Naive thymus-derived CD4-positive, alpha-beta T cell (primary cell): ENCODE results near the gene CD69. TPM values are rescaled to one million over a fixed set of nuclear protein-coding genes. Genes with fewer than 3 reads are reported as not detected.

Experiments
- ATAC-seq: fragments of 150-1000 bp; cut with Tn5 transposase; 2 replicates; pipeline ENCODE4 v1.10.0; 2021; ENCODE audit warnings: mild to moderate bottlenecking, moderate library complexity
- CTCF ChIA-PET: fragments of 350-600 bp; sonication (Branson Sonifier 250); formaldehyde crosslinking; loops from one replicate; lab custom pipeline; 2021; ENCODE audit warnings: antibody characterized with exemption; lab: Charles Lee
- POLR2A ChIA-PET: fragments of 350-600 bp; sonication (Branson Sonifier 250); formaldehyde crosslinking; loops from one replicate; lab custom pipeline; 2021; ENCODE audit warnings: antibody characterized with exemption, inconsistent platforms; lab: Charles Lee
- DNase-seq, 9 donors: peaks; one replicate each; pipeline versions ENCODE4 v3.0.0 to v3.0.0-alpha.2; 2020 to 2022; ENCODE audit warnings: mixed read lengths in 1 of 9
- H3K27ac ChIP-seq: one replicate; pipeline ENCODE4 v1.7.0; 2013; ENCODE audit warnings: mild to moderate bottlenecking, low read depth, low read length, moderate library complexity
- H3K27me3 ChIP-seq, 2 donors: one replicate each; pipeline ENCODE4 v1.7.0; 2013; ENCODE audit warnings: low read length in 2 of 2, mild to moderate bottlenecking in 2 of 2, moderate library complexity in 2 of 2; ENCODE audit not compliant: control insufficient read depth in 2 of 2, insufficient read depth in 2 of 2
- H3K36me3 ChIP-seq, 3 experiments: 1 replicate in 2 of 3; 2 replicates in 1 of 3; pipeline ENCODE4 v1.7.0; 2013; ENCODE audit warnings: low read length in 3 of 3, mild to moderate bottlenecking in 3 of 3, moderate library complexity in 1 of 3; ENCODE audit not compliant: insufficient read depth in 3 of 3, control insufficient read depth in 2 of 3
- H3K4me1 ChIP-seq, 2 donors: one replicate each; pipeline ENCODE4 v1.7.0; 2013; ENCODE audit warnings: low read length in 2 of 2, mild to moderate bottlenecking in 2 of 2, moderate library complexity in 1 of 2; ENCODE audit not compliant: control insufficient read depth in 2 of 2, insufficient read depth in 2 of 2
- H3K4me3 ChIP-seq: 2 replicates; pipeline ENCODE4 v1.7.0; 2013; ENCODE audit warnings: mild to moderate bottlenecking, low read length
- H3K9me3 ChIP-seq, 3 experiments: 1 replicate in 2 of 3; 2 replicates in 1 of 3; pipeline ENCODE4 v1.7.0; 2013; ENCODE audit warnings: low read length in 3 of 3; ENCODE audit not compliant: control insufficient read depth in 2 of 3
- H3K27ac Mint-ChIP-seq, 9 donors: one replicate each; pipeline ENCODE4 v1.8.0; 2020 to 2022; ENCODE audit warnings: mixed read lengths in 9 of 9, mild to moderate bottlenecking in 8 of 9, moderate library complexity in 5 of 9, inconsistent platforms in 2 of 9
- H3K27me3 Mint-ChIP-seq, 5 donors: one replicate each; pipeline ENCODE4 v1.8.0; 2021 to 2022; ENCODE audit warnings: mixed read lengths in 5 of 5, mild to moderate bottlenecking in 1 of 5
- H3K36me3 Mint-ChIP-seq, 5 donors: one replicate each; pipeline ENCODE4 v1.8.0; 2020 to 2022; ENCODE audit warnings: mixed read lengths in 5 of 5, mild to moderate bottlenecking in 3 of 5, inconsistent platforms in 1 of 5
- H3K4me1 Mint-ChIP-seq, 7 donors: one replicate each; pipeline ENCODE4 v1.8.0; 2020 to 2022; ENCODE audit warnings: mixed read lengths in 7 of 7, mild to moderate bottlenecking in 3 of 7, inconsistent platforms in 1 of 7
- H3K4me3 Mint-ChIP-seq, 10 donors: one replicate each; pipeline ENCODE4 v1.8.0; 2020 to 2022; ENCODE audit warnings: mild to moderate bottlenecking in 10 of 10, mixed read lengths in 10 of 10, moderate library complexity in 6 of 10, inconsistent platforms in 2 of 10
- H3K9me3 Mint-ChIP-seq, 11 donors: one replicate each; pipeline ENCODE4 v1.8.0; 2020 to 2022; ENCODE audit warnings: mixed read lengths in 11 of 11, mild to moderate bottlenecking in 4 of 11, inconsistent platforms in 1 of 11, moderate library complexity in 1 of 11
- intact Hi-C, 2 donors: fragments of 100-400 bp; cut with micrococcal nuclease; formaldehyde crosslinking; loops; one replicate each; pipeline ENCODE4 v1.15.1; 2023
- polyA plus RNA-seq, 2 donors: library from polyadenylated mRNA; unstranded; fragments of 300-500 nt; fragmentation: Illumina TruSeq; gene quantifications; one replicate each; pipeline ENCODE4 v1.2.3, GENCODE V29; 2021
- total RNA-seq, 6 experiments: library from RNA in 5 of 6; stranded (reverse) in 5 of 6; gene quantifications; 1 replicate in 5 of 6; 2 replicates in 1 of 6; pipeline ENCODE4 v1.2.3 and lab custom pipeline; 2021 to 2026

CD69 gene
- total and polyA plus RNA-seq, 7 experiments from 2014 or later, result 25.8 to 588 (median 125) TPM

- no peak overlapping the region for H3K4me3 ChIP-seq
- peaks cover 39% of the 10 kb centered on the region in 2 donors for H3K4me1 ChIP-seq
- peaks cover 0 to 3% (median 0%) of the 10 kb centered on the region in 11 donors for H3K9me3 Mint-ChIP-seq
- H3K27me3 ChIP-seq, result no peaks in the 10 kb centered on the region
- peaks cover 29 to 77% (median 66%) of the 10 kb centered on the region in 7 donors for H3K4me1 Mint-ChIP-seq
- peaks cover 4 to 40% (median 38%) of the 10 kb centered on the region in 5 donors for H3K36me3 Mint-ChIP-seq
- ChIA-PET POLR2A (interaction anchor here (0.7 to 19.3 kb wide), 9 partner anchors 6 to 115 kb away, joined by 3 to 433 read pairs (median 6); partner anchors contain the start of gene CD69), CTCF (interaction anchor here (0.8 to 19.4 kb wide), 8 partner anchors 8 to 174 kb away, joined by 3 to 616 read pairs (median 30); partner anchors contain the start of gene CD69)
- ATAC-seq, result peak; percentile 33
- H3K27me3 Mint-ChIP-seq, result peaks cover 0 to under 1% (median 0%) of the 10 kb centered on the region in 5 donors
- H3K27ac Mint-ChIP-seq, result peak overlapping the region; percentile 81 to 99 (median 93)
- peak overlapping the region; percentile 67 for H3K27ac ChIP-seq
- no peaks in the 10 kb centered on the region for H3K9me3 ChIP-seq
- peaks cover 6 to 42% (median 33%) of the 10 kb centered on the region in 3 experiments for H3K36me3 ChIP-seq
- intact Hi-C loops, result loop anchor here (5.0 to 10.0 kb wide), 2 partner anchors 190 to 1508 kb away; no protein-coding TSS in a partner anchor
- peak overlapping the region in 7 of 10 donors; percentile 12 to 97 (median 57) for H3K4me3 Mint-ChIP-seq
- no peak for DNase-seq
Observed at GRCh38 chr12:9752145-9752933, 8.4 kb downstream of the CD69 start.

GRCh38 chr12:9751204-9752144 lies 9.2 kb downstream of the CD69 start:
- peak; percentile 65 for ATAC-seq
- Mint-ChIP-seq H3K36me3 (peaks cover 4 to 37% (median 37%) of the 10 kb centered on the region in 5 donors), H3K4me3 (peak overlapping the region; percentile 31 to 87 (median 64)), H3K4me1 (peaks cover 24 to 70% (median 62%) of the 10 kb centered on the region in 7 donors), H3K27me3 (peaks cover 0 to 4% (median 0%) of the 10 kb centered on the region in 5 donors), H3K9me3 (peaks cover 0 to 3% (median 0%) of the 10 kb centered on the region in 11 donors), H3K27ac (peak overlapping the region; percentile 61 to 97 (median 91))
- ChIA-PET CTCF (interaction anchor here (0.6 to 19.4 kb wide), 36 partner anchors 9 to 793 kb away, joined by 3 to 616 read pairs (median 6); partner anchors contain the start of gene CD69), POLR2A (interaction anchor here (0.7 to 19.3 kb wide), 17 partner anchors 7 to 117 kb away, joined by 3 to 433 read pairs (median 6); partner anchors contain the start of genes CD69 and CLEC2B)
- Histone ChIP-seq H3K27me3 (no peaks in the 10 kb centered on the region), H3K27ac (peak overlapping the region; percentile 67), H3K4me3 (no peak overlapping the region), H3K36me3 (peaks cover 6 to 39% (median 33%) of the 10 kb centered on the region in 3 experiments), H3K9me3 (no peaks in the 10 kb centered on the region), H3K4me1 (peaks cover 32 to 39% of the 10 kb centered on the region in 2 donors)
- intact Hi-C loops, result loop anchor here (2.0 to 10.0 kb wide), 3 partner anchors 117 to 1507 kb away; partner anchors contain the start of gene CLEC2B (in 1 of the 2)
- DNase-seq, result peak in 3 of 9 donors; percentile 42 to 76 (median 43)

GRCh38 chr12:9750276-9751203 lies 10.2 kb downstream of the CD69 start:
- peak overlapping the region; percentile 67 for H3K27ac ChIP-seq
- peaks cover 6 to 31% (median 26%) of the 10 kb centered on the region in 3 experiments for H3K36me3 ChIP-seq
- H3K27me3 Mint-ChIP-seq, result peaks cover 0 to 4% (median 0%) of the 10 kb centered on the region in 5 donors
- peak; percentile 73 for ATAC-seq
- H3K4me1 ChIP-seq, result peaks cover 26 to 33% of the 10 kb centered on the region in 2 donors
- peaks cover 4 to 34% (median 31%) of the 10 kb centered on the region in 5 donors for H3K36me3 Mint-ChIP-seq
- H3K27ac Mint-ChIP-seq, result peak overlapping the region; percentile 54 to 97 (median 81)
- peak in 8 of 9 donors; percentile 51 to 78 (median 72) for DNase-seq
- H3K27me3 ChIP-seq, result no peaks in the 10 kb centered on the region
- H3K9me3 Mint-ChIP-seq, result peaks cover 0 to 3% (median 0%) of the 10 kb centered on the region in 11 donors
- intact Hi-C loops, result loop anchor here (1.0 to 10.0 kb wide), 9 partner anchors 8 to 1506 kb away; partner anchors contain the start of gene CLEC2B (in 1 of the 2)
- peaks cover 19 to 61% (median 53%) of the 10 kb centered on the region in 7 donors for H3K4me1 Mint-ChIP-seq
- peak overlapping the region; percentile 5 to 87 (median 76) for H3K4me3 Mint-ChIP-seq
- no peak overlapping the region for H3K4me3 ChIP-seq
- ChIA-PET CTCF (interaction anchor here (0.5 to 19.4 kb wide), 47 partner anchors 10 to 792 kb away, joined by 3 to 616 read pairs (median 5); partner anchors contain the start of genes CD69 and CLEC2A), POLR2A (interaction anchor here (0.6 to 19.3 kb wide), 18 partner anchors 8 to 801 kb away, joined by 3 to 433 read pairs (median 6); partner anchors contain the start of genes CD69, CLEC2B and M6PR)
- H3K9me3 ChIP-seq, result no peaks in the 10 kb centered on the region

- ChIA-PET CTCF (interaction anchor here (0.7 to 19.4 kb wide), 35 partner anchors 10 to 418 kb away, joined by 3 to 616 read pairs (median 6); partner anchors contain the start of genes CD69 and CLEC2A), POLR2A (interaction anchor here (0.6 to 19.3 kb wide), 12 partner anchors 8 to 800 kb away, joined by 3 to 433 read pairs (median 6); partner anchors contain the start of genes CD69 and M6PR)
- Histone ChIP-seq H3K36me3 (peaks cover 0 to 22% (median 17%) of the 10 kb centered on the region in 3 experiments), H3K4me3 (no peak overlapping the region), H3K27ac (no peak overlapping the region), H3K9me3 (no peaks in the 10 kb centered on the region), H3K4me1 (peaks cover 17 to 29% of the 10 kb centered on the region in 2 donors), H3K27me3 (no peaks in the 10 kb centered on the region)
- Mint-ChIP-seq H3K27ac (no peak overlapping the region), H3K36me3 (peaks cover 0 to 27% (median 22%) of the 10 kb centered on the region in 5 donors), H3K4me1 (peaks cover 18 to 60% (median 51%) of the 10 kb centered on the region in 7 donors), H3K27me3 (peaks cover 0 to 10% (median 0%) of the 10 kb centered on the region in 5 donors), H3K9me3 (peaks cover 0 to 3% (median 0%) of the 10 kb centered on the region in 11 donors), H3K4me3 (no peak overlapping the region)
- intact Hi-C loops, result loop anchor here (1.0 to 10.0 kb wide), 11 partner anchors 7 to 1505 kb away; partner anchors contain the start of gene CLEC2B (in 1 of the 2)
- ATAC-seq (no peak), DNase-seq (no peak)
Observed at GRCh38 chr12:9749640-9750039, 11.1 kb downstream of the CD69 start.

DNA sequence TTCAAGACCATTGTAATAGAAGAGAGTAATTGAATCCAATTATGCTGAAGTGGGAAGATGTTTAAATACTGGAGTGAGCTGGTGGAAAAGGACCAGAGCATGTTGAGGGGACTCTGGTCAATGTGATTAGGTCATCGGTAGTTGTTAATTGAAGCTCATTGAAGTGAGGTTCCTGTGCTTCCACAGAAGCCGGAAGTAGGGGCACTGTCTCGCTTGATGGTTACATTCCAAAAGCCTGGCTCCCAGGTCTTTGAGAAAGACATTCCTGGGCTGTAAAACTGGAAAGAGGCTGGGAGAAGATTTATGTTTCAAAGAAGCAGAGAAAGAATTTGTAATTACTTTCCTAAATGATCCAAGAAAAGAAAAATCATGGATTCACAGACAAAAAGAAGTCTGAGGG lies 15.5 kb downstream of the CD69 start:
- Histone ChIP-seq H3K36me3 (no peaks in the 10 kb centered on the region), H3K9me3 (no peaks in the 10 kb centered on the region), H3K4me1 (peaks cover 36 to 42% of the 10 kb centered on the region in 2 donors), H3K27me3 (no peaks in the 10 kb centered on the region), H3K4me3 (no peak overlapping the region), H3K27ac (no peak overlapping the region)
- peaks cover 0 to 6% (median 0%) of the 10 kb centered on the region in 11 donors for H3K9me3 Mint-ChIP-seq
- H3K4me1 Mint-ChIP-seq, result peaks cover 35 to 63% (median 55%) of the 10 kb centered on the region in 7 donors
- DNase-seq (no peak), ATAC-seq (no peak)
- intact Hi-C loops, result loop anchor here in 1 of 2 donors (5.0 kb wide), 1 partner anchor 817 kb away; no protein-coding TSS in a partner anchor
- peaks cover 0 to 10% (median 0%) of the 10 kb centered on the region in 5 donors for H3K27me3 Mint-ChIP-seq
- CTCF ChIA-PET, result interaction anchor here (19.4 kb wide), 1 partner anchor 54 kb away, joined by 616 read pairs; no protein-coding TSS in a partner anchor
- POLR2A ChIA-PET, result interaction anchor here (0.7 to 19.3 kb wide), 5 partner anchors 13 to 122 kb away, joined by 3 to 433 read pairs (median 5); partner anchors contain the start of gene CD69
- H3K36me3 Mint-ChIP-seq, result peaks cover 0 to 11% (median 0%) of the 10 kb centered on the region in 5 donors
- peak overlapping the region in 1 of 10 donors; percentile 14 for H3K4me3 Mint-ChIP-seq
- H3K27ac Mint-ChIP-seq, result peak overlapping the region in 7 of 9 donors; percentile 7 to 92 (median 83)
